Kidney epithelial cell (primary cell): ENCODE measurements around the gene RTN4. TPM values are rescaled to one million over a fixed set of nuclear protein-coding genes. Genes with fewer than 3 reads are reported as not detected.

ENCODE experiments used
- DNase-seq: peaks from one replicate; pipeline ENCODE4 v3.0.0-alpha.2; 2010; ENCODE audit warnings: low read depth
- H3K27me3 ChIP-seq: 2 replicates; pipeline ENCODE4 v1.6.0; 2011; ENCODE audit warnings: low read length; ENCODE audit not compliant: control insufficient read depth, insufficient read depth
- H3K36me3 ChIP-seq: 2 replicates; pipeline ENCODE4 v1.5.1; 2011; ENCODE audit warnings: low read length; ENCODE audit not compliant: control insufficient read depth, insufficient read depth
- H3K4me3 ChIP-seq: 2 replicates; pipeline ENCODE4 v1.5.1; 2011; ENCODE audit warnings: low read depth, mild to moderate bottlenecking, control low read depth, low read length
- CTCF ChIP-seq: IDR thresholded peaks from 2 replicates; pipeline ENCODE4 v1.5.1; 2011; ENCODE audit warnings: mild to moderate bottlenecking, moderate library complexity, low read length, control low read depth, inconsistent platforms; ENCODE audit not compliant: insufficient read depth, poor library complexity, severe bottlenecking
- total RNA-seq: library from RNA; depleted of rRNA; stranded (reverse); fragments of >200 nt; gene quantifications from 2 replicates; pipeline ENCODE4 v1.2.3, GENCODE V29; 2015

The RTN4 gene
- total RNA-seq, result 355 and 382 TPM in 2 replicates

GRCh38 chr2:55050100-55050994, at the start of gene RTN4:
TSS of gene RTN4 (minus strand) at chr2:55050451. CDS start at chr2:55050300, 151 bp downstream.
- TF ChIP-seq CTCF, result peak; percentile 13
- no peaks in the 10 kb centered on the region for H3K27me3 ChIP-seq
- no peaks in the 10 kb centered on the region for H3K36me3 ChIP-seq
- DNase-seq, result peak; percentile 95
- H3K4me3 ChIP-seq, result peak within 1 kb of the TSS; percentile 87

GRCh38 chr2:55099493-55099877, 49.2 kb upstream of the RTN4 start:
- Histone ChIP-seq H3K4me3 (no peak overlapping the region), H3K27me3 (no peaks in the 10 kb centered on the region), H3K36me3 (no peaks in the 10 kb centered on the region)
- TF ChIP-seq CTCF, result no peak
- no peak for DNase-seq

GRCh38 chr2:55097461-55098410, 47.5 kb upstream of the RTN4 start:
- no peak for DNase-seq
- H3K4me3 ChIP-seq, result no peak overlapping the region
- TF ChIP-seq CTCF, result no peak
- no peaks in the 10 kb centered on the region for H3K27me3 ChIP-seq
- no peaks in the 10 kb centered on the region for H3K36me3 ChIP-seq

GRCh38 chr2:55097082-55097460, 46.8 kb upstream of the RTN4 start:
- DNase-seq, result no peak
- H3K27me3 ChIP-seq, result no peaks in the 10 kb centered on the region
- TF ChIP-seq CTCF, result no peak

GRCh38 chr2:55096586-55096985, 46.3 kb upstream of the RTN4 start:
- Histone ChIP-seq H3K27me3 (no peaks in the 10 kb centered on the region), H3K4me3 (no peak overlapping the region), H3K36me3 (no peaks in the 10 kb centered on the region)
- no peak for DNase-seq
- no peak for TF ChIP-seq CTCF

More at GRCh38 chr2:55097082-55097460, 46.8 kb upstream of the RTN4 start:
- Histone ChIP-seq H3K4me3 (no peak overlapping the region), H3K36me3 (no peaks in the 10 kb centered on the region)
